Brain microvascular endothelial cell (primary cell): ENCODE results near the gene TMEM266.

ENCODE experiments used
- DNase-seq: peaks from one replicate; pipeline ENCODE4 v3.0.0-alpha.2; 2020
- H3K27ac ChIP-seq: fragments of 250-450 bp; sonication (Bioruptor Pico); 2 replicates; pipeline ENCODE4 v1.5.1; 2020; ENCODE audit warnings: mild to moderate bottlenecking, moderate library complexity
- H3K27me3 ChIP-seq: fragments of 250-450 bp; sonication (Bioruptor Pico); replicated peaks from 2 replicates; pipeline ENCODE4 v1.5.1; 2020; ENCODE audit warnings: mild to moderate bottlenecking
- H3K36me3 ChIP-seq: fragments of 250-450 bp; sonication (Bioruptor Pico); replicated peaks from 2 replicates; pipeline ENCODE4 v1.5.1; 2020; ENCODE audit warnings: mild to moderate bottlenecking
- H3K4me3 ChIP-seq: 2 replicates; pipeline ENCODE4 v1.5.1; 2011; ENCODE audit warnings: low read depth, mild to moderate bottlenecking, control low read depth, low read length, moderate library complexity
- CTCF ChIP-seq: IDR thresholded peaks from 2 replicates; pipeline ENCODE4 v1.5.1; 2011; ENCODE audit warnings: low read depth, mild to moderate bottlenecking, moderate library complexity, low read length, control low read depth, inconsistent platforms; ENCODE audit errors: missing control alignments
- in situ Hi-C: cut with HindIII; loops from 2 replicates; pipeline ENCODE4 v1.10.0; 2017; ENCODE audit warnings: low sequenced_read_pairs, low pct_ligation_motif_present

Gene TMEM266

GRCh38 chr15:76215634-76216033 lies 155.8 kb downstream of the TMEM266 start:
- no peak overlapping the region for H3K27ac ChIP-seq
- H3K36me3 ChIP-seq, result no peaks in the 10 kb centered on the region
- H3K4me3 ChIP-seq, result no peak overlapping the region
- in situ Hi-C loops, result no loop called here
- TF ChIP-seq CTCF, result no peak
- no peaks in the 10 kb centered on the region for H3K27me3 ChIP-seq
- DNase-seq, result no peak

GRCh38 chr15:76217029-76217881 lies 157.5 kb downstream of the TMEM266 start:
- Histone ChIP-seq H3K4me3 (no peak overlapping the region), H3K36me3 (no peaks in the 10 kb centered on the region), H3K27ac (no peak overlapping the region), H3K27me3 (no peaks in the 10 kb centered on the region)
- no peak for TF ChIP-seq CTCF
- in situ Hi-C loops, result no loop called here
- peak; percentile 20 for DNase-seq

- H3K36me3 ChIP-seq, result no peaks in the 10 kb centered on the region
- no peak for TF ChIP-seq CTCF
- H3K27ac ChIP-seq, result no peak overlapping the region
- H3K27me3 ChIP-seq, result no peaks in the 10 kb centered on the region
- no peak overlapping the region for H3K4me3 ChIP-seq
- in situ Hi-C loops, result no loop called here
- no peak for DNase-seq
These were observed 158.1 kb downstream of the TMEM266 start for GRCh38 chr15:76217882-76218217.

- no peak for TF ChIP-seq CTCF
- peaks cover 14% of the 10 kb centered on the region for H3K36me3 ChIP-seq
- H3K27ac ChIP-seq, result no peak overlapping the region
- no peaks in the 10 kb centered on the region for H3K27me3 ChIP-seq
- no peak for DNase-seq
- no peak overlapping the region for H3K4me3 ChIP-seq
- in situ Hi-C loops, result no loop called here
These were observed 161.4 kb downstream of the TMEM266 start for GRCh38 chr15:76221085-76221767.

GRCh38 chr15:76222159-76222558 lies 162.4 kb downstream of the TMEM266 start:
- no peaks in the 10 kb centered on the region for H3K27me3 ChIP-seq
- no peak overlapping the region for H3K27ac ChIP-seq
- DNase-seq, result no peak
- H3K4me3 ChIP-seq, result no peak overlapping the region
- no peak for TF ChIP-seq CTCF
- peaks cover 14% of the 10 kb centered on the region for H3K36me3 ChIP-seq
- in situ Hi-C loops, result no loop called here
